GM18873 (cell line): Measurements from ENCODE around the gene ANAPC2.

Experiments used
- ATAC-seq: cut with Tn5 transposase; IDR thresholded peaks from one replicate; pipeline ENCODE4 v1.9.1; 2021; ENCODE audit warnings: mild to moderate bottlenecking, moderate library complexity, moderate number of reproducible peaks; ENCODE audit not compliant: unreplicated experiment, low FRiP score

Gene ANAPC2

DNA sequence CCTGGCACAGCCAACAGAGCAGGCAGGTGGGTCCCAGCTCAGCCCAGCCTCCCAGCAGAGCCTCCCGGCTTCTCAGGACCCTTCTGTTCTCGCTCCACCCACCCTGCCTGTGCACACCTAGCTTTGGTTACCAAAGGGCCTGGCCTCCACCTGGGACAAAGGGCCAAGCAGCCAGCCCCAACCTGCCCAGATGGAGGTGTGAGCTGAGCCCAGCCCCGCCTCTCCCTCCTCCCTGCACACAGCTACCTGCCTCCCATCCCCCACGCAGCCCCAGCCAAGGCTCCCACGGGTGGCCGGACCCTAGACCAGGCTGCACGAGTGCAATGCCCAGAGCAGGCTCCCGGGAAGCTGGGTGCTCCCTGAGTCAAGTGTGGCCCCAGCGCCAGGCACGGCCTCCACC is 6.5 kb upstream of the ANAPC2 start:
- ATAC-seq, result no peak

DNA sequence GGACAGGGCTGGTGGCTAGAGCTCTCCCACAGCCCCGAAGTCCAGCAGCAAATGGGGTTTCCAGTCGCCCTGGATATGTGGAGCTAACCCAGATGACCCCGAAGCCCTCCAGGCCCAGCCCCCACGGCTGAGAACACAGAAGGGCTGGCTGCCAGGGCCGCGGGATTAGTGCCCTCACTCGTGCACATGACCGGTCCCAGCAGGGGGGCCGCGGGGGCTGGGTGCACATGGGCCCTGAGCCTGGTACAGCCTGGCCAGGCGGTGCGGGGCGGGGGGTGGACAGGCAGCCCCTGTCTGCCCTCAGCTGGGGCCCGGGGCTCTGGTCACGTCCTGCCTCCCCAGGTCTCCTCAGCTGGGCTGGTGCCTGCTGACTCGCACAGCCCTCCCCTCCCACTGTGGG is 6.0 kb upstream of the ANAPC2 start:
- ATAC-seq, result no peak

DNA sequence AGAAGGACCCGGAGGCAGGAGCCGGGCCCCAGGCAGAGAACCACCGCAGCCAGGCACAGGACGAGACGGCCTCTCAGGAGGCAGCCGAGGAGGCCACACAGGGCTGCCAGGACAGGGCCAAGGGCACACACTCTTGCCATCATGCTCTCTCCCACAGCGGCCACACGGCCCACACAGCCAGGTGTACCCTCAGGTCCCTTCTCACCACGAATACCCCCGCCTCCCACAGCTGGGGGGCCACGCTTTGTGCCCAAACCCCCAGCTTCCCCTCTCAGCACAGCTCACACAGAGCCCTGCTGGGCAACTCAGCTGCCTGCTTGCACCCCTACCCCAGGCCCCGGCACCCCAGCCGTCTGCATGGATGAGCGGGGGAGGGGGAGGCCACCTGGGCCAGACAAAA is 5.4 kb upstream of the ANAPC2 start:
- no peak for ATAC-seq

DNA sequence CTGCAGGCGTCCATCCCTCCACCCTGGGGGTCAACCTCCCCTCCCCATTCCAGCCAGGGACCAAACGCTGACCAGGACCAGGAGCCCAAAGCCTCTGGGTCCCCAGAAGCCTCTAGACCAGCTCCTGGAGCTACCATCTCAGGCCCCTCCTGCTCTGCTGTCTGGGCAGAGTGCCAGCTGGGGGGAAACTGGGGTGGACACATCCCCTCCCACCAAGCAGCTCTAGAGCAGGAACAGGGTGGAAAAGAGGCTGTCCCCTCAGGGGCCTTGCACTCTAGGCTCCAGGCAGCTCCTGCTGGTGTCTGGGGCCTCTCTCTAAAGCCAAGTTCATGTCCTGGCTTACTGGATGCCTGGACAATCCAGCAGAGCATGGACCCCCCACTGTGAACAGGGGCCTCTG is 4.5 kb upstream of the ANAPC2 start:
- no peak for ATAC-seq

DNA sequence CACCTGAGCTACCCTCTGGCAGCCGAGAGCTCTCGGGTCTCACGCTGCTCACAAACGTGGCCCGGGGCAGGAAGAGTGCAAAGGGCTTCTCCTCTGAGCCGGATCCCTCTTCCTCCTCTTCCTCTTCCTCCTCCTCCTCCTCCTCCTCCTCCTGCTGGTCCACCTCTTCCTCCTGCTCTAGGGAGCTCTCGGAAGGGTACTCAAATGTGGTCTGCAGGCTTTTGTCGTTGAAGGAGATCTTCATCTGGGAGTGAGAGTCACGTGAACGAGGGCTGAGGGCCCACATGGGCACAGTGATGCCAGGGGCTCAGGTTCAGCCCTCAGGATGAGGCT is 4.1 kb upstream of the ANAPC2 start:
- ATAC-seq, result no peak

DNA sequence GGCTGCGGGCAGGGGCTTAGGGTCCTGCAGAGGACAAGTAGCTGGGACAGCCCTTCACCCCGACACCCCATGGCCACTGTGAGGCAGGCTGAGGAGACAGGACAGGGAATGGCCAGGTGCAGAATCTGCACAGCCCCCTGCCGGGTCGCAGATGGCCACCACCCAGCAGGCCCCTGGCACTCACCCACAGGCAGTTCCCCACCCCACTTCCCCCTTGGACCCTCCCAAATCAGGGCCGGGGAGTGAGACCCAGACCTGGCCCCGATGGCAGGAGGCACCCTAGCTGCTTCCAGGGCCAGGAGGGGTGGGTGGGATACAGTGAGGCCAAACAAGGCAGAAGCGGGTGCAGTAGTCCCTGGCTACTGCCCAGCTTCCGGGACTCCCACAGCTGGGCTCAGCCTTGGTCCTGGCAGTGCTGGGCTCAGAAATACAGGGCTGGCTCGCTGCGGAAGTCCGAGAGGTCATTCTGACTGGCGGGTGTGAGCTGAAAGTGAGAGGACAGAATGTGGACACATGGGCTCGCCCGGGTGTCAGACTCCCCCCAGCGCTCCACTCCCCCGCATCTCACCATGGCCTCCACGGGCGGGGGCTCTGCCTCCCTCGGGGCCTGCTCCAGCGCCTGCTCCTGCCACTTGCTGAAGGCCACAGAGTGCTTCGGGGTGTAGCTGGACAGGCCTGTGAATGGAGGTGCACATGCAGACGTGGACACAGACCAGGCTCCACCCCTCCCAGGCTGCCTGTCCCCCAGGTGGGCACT is 3.5 kb upstream of the ANAPC2 start:
- ATAC-seq, result no peak

DNA sequence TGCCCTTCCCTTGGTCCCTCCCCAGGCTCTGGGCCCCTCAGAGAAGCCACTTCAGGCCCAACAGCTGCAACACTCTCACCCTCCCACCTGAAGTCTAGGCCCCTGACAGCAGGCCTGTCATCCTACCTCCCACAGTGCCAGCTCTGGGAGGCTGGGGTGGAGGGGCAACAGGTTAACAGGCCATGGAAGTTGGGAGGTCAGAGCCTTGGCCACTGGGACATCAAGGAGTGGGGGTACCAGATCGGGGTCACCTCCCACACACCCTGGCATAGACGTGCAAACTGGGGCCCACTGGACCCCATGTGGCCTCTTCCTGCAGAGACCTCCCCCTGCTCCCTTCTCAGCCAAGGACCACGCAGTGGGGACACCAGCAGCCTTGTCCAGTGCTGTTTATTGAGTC is 2.9 kb upstream of the ANAPC2 start:
- ATAC-seq, result no peak

DNA sequence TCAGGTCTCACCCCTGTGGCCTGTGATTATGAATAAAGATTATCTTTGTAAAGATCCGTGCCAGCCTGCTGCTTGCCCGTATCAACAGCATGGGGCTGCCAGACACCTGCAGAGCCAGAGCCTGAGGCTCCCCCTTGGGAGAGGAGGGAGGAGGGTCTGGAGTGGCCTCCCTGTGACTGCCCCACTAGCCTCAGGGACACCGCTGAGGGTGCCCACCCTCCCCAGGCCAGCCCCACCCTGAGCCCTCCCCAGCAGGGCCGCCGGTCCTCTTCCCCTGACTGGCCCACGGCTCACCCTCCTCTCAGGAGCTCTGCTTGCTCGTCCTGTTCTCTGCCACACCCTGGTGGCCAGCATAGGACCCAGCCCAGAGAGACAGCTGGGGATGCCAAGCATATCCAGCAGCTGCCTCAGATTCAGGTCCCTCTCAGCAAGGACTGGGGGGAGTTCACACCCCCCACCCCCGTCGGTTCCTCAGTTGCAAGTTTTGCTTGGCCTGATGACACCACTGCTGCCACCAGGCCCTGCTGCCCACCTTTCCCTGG is 2.0 kb upstream of the ANAPC2 start:
- no peak for ATAC-seq

DNA sequence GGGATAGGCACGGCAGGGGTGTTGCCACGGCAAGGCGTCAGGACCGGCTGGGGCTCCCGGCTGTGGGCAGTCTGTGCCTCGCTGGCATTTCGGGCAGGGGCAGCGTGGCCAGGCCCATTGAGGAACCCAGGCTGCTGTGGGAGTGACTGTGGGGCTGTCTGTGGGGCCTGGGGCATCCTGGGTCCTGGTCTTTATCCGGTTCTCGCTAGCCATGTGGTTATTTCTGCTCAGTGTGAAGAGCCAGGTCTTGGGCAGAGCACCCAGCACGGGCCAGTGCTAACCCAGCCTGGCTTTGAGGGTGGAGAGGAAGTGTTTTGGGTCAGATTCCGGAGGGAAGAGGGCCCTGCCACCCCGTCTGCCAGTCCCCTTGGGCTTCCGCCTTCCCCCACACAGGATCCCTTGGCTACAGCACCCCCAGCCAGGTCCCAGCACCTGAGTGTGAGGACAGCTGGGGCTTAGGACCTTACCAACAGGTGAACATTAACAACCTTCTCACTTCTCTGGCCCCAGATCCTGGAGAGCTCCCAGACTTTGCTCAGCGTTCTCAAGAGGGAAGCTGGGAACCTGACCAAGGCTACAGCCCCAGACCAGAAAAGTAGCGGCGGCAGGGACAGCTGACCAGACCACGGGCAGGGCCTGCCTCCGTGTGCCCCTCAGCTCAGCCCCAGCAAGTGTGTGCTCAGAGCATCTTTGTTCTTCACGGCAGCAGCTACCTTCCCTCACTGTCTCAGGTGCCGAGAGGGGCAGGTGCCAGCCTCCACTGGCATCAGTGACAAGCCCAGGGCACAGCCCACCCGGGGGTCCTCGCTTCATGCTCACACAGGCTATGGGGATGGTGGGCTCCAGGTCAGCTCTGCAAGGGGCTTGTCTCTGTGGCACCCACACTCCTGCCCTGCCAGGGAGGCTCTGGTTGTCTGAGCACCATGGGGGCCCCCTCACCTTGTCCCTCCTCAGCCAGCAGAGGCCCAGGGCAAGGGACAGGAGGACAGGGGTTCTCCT is 1.2 kb upstream of the ANAPC2 start:
- ATAC-seq, result no peak

DNA sequence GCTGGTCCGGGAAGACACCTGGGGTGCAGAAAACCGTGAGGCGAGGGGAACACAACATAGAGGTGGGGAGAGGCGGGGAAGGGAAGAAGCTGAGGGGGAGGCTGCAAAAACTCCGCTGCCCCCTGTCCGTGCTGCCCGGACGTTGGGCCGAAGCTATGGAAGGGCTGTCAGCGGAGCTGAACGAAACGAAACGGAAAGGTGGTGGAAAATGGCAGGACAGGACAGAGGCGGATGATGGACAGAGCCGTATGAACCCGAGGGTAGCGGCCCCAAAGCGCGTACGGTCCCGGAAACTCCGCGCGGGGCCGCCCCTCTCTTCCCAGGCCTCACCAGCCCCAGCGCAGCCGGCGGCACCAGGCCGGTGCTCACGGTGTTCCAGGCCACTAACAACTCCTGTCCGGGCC is 272 bp downstream of the ANAPC2 start:
- ATAC-seq, result no peak

DNA sequence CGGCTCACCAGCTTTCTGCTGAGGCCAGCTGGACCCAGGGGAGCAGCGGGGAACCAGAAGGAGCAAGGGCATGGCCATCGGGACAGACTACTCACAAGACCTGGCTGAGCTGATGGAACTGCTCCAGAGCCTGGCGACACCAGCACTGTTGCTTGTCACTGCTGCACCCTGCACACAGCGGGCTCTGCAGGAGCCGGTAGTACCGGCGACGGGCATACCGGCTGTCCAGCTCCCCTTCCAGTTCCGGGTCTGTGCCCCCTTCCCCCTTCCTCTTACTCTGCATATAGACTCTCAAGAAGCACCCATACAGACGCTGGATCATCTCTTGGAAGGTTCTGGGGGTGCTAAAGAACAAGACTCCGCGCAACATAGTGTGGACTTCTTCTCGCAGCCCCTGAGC is 974 bp downstream of the ANAPC2 start:
- ATAC-seq, result no peak

DNA sequence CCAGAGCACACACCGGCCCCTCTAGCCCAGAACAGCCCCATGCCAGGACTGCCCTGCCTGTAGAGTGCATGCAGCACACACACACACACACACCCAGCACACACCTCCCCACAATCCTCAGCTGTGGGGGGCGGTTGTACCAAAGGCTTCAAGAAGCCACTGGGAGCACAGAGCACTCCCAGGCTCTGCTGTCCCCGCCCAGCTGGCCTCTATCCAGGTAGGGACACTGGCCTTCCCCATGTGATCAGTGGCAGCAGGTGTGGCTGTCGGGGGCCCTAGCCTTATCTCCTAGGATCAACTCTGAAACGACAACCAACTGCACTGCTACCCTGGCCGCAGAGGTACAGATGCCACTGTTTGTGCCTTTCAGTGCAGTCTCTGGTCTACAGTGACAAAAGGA is 2.0 kb downstream of the ANAPC2 start:
- ATAC-seq, result no peak

DNA sequence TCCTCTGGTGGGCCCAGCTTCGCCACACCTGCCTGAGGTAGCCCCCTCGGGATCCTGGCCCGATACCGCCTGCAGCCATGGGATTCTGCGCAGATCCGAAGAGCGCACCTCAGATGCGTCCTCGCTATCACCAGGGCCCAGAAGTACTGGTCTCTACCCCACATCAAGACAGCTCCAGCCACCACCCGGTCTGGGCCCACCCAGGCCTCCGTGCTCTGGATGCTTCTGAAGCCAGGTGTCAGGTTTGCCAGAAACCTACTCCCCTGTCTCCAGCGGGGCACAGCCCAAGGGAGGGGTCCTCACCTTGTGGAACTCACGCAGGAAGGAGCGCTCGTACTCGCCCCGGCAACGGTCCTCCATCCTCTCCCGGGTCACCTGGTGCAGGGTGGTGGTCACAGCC is 2.4 kb downstream of the ANAPC2 start:
- no peak for ATAC-seq

DNA sequence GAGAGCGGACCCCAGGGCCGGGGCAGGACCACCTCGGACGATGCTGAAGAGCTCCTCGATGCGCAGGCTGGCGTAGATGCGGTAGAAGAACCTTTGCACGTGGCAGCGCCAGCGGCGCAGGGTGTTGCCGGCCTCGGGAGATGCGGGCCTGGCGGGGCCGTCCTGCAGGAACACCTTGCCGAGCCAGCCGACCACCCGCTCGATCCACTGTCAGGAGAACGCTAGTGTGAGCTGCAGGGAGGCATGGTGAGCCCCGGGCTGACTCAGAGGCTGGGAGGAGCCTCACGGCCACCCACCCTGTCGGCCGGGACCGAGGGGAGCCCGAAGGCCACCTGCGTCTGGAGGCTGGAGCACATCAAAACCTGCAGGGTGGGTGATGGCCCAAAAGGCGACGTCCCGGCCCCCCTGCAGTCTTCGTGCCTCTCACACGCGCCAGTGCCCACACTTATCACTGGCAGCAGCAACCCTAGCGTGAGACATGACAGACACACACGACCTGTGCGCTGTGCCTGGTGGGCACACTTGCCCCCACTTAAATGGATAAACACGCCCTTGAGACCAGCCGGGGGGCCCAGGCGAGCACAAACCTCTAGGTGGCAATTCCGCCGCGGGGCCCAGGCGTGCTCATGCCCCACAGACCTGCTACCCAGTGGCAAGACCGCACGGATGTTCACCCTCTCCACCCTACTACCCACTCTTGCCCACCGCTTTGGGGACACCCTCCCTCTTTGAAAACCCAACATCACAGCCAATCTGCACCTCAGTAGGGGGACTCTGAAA is 3.3 kb downstream of the ANAPC2 start:
- ATAC-seq, result no peak

DNA sequence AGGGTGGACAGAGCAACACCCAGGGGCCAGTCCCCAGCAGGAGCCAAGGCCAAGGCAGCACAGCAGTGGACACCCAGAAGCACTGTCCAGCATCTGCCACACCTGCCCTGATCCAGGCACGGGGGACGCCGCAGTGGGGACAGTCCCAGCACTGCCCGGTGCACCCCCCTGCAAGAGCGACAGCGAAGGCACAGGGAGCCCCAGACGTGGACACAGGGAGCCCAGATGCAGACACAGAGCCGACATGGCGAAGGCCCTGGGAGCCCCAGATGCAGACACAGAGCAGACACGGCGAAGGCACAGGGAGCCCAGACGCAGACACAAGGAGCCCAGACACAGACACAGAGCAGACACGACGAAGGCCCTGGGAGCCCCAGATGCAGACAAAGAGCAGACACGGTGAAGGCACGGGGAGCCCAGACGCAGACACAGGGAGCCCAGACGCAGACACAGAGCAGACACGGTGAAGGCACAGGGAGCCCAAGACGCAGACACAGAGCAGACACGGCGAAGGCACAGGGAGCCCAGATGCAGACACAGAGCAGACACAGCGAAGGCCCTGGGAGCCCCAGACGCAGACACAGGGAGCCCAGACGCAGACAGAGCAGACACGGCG is 4.3 kb downstream of the ANAPC2 start:
- no peak for ATAC-seq

DNA sequence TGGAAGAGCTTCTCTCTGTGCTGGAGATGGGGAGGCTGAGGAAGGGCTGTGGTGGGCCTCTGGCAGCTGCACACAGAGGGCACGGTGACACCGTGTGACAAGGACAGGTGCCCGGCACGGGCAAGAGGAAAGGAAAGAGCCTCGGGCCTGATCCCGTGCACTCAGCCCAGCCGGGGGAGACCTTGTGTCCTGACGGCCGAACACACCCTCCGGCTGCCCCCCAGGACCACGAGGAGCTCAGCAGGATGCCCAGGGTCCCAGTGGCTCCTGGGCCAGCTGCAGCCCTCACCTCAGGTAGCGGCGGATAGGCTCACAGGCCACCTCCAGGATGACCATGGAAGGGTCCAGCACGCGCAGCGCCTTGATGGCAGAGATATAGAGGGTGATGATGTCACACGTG is 5.5 kb downstream of the ANAPC2 start:
- no peak for ATAC-seq

DNA sequence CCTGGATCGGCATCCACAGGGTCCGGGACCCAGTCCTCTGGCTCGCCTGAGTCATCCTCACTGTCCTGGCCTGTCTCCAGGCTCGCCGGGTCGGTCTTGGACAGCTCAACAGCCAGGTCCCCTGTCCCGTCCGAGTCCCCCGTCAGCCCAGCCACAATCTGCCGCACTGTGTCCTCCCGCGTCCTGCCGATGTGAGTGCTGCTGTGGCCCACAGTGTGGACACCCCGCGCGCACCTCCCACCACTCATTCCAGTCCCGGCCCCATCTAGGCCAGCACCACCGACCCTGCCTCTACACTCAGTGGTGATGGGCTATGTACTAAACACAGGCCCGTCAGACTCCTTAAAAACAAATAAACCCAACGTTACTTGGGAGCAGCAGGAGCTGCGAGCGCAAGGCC is 6.7 kb downstream of the ANAPC2 start:
- ATAC-seq, result no peak

DNA sequence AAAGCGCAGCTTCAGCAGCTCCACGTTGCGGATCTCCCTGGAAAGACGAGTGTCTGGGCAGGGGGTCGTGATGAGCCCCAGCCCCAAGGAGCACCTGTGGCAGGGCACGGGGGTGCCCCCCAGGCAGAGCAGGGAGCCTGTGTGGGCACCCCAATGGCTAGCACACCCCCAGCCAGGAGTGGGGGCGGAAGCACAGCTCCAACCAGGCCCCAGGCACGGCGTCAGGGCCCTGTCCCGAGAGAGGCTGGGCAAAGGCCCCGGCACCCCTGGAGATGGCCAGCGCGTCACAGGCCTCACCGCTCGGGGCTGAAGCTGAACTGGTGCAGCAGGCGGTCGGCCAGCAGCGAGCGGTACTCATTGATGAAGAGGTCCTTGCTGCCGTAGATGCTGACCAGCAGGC is 7.9 kb downstream of the ANAPC2 start:
- no peak for ATAC-seq

DNA sequence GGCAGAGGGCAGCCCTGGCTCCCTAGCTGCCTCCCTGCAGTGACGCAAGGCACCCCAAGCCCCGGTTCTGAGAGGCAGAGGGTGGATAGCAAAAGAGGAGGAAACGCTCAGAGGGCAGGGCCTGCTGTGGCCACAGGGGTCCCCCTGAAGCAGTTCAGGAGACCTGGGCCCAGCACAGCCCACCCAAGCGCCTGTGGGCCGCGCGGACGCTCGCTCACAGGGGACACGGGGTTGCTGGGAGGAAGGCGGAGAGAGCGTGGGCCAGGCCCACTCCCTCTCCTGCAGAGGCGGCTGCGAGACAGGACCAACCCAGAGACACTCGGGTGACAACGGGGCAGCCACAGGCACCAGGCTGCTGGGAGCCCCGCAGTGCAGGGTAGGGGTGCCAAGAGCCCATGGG is 8.6 kb downstream of the ANAPC2 start:
- ATAC-seq, result no peak

DNA sequence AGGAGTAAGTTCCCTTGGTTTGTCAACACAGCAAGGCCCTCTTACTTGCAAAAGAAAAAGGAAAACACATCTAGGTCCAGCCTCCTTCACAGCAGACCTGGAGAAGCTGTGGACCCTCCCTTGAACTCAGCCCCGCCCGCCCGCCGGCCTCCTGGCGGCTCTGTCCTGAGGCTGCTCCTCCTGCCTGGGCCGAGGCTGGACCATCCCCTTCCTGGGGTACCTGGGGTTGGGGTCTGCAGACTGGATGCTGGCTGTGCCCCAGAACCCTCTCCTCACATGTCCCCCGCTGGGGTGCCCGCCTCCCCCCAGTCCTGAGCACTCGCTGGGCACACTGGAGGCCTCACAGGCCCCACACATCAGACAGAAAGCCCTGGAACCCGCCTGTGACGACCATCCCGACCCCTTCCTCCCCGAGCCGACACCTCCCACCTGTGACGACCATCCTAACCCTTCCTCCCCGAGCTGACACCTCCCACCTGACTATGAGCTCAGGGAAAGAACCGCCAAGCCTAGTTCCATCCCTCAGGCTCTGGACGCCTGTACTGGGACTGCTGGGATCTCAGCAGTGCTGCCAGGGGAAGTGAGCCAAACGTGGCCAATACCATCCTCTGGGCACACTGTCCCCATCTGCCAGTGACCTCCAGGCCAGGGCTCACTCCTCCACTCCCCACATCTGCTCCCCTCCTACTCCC is 9.3 kb downstream of the ANAPC2 start:
- no peak for ATAC-seq
